GM23338 (cell line): ENCODE measurements around the gene NLRC5. TPM values are rescaled to one million over a fixed set of nuclear protein-coding genes. Genes with fewer than 3 reads are reported as not detected.

ENCODE experiments used
- ATAC-seq: fragments of 200-7000 bp; cut with Tn5 transposase; 3 replicates; pipeline ENCODE4 v1.9.1; 2020
- DNase-seq: peaks from one replicate; pipeline ENCODE4 v3.0.0-alpha.2; 2015; ENCODE audit warnings: low spot score
- H2AFZ ChIP-seq: fragments of 200-600 bp; sonication (generic); 2 replicates; pipeline ENCODE4 v1.8.0; 2016; ENCODE audit warnings: antibody characterized with exemption, mild to moderate bottlenecking, moderate library complexity
- H3F3A ChIP-seq: fragments of 200-600 bp; sonication (generic); replicated peaks from 2 replicates; pipeline ENCODE4 v1.8.0; 2017; ENCODE audit warnings: antibody characterized with exemption, mixed run types, low read depth
- H3K27ac ChIP-seq: fragments of 200-600 bp; sonication (generic); 2 replicates; pipeline ENCODE4 v1.6.1; 2016; ENCODE audit warnings: low read depth
- H3K27me3 ChIP-seq: fragments of 200-600 bp; sonication (generic); 2 replicates; pipeline ENCODE4 v1.8.0; 2016; ENCODE audit warnings: mild to moderate bottlenecking, mixed run types, moderate library complexity; ENCODE audit not compliant: insufficient read depth
- H3K36me3 ChIP-seq: fragments of 200-600 bp; sonication (generic); 2 replicates; pipeline ENCODE4 v1.8.0; 2016; ENCODE audit warnings: mild to moderate bottlenecking; ENCODE audit not compliant: insufficient read depth
- H3K4me1 ChIP-seq: fragments of 200-600 bp; sonication (generic); 2 replicates; pipeline ENCODE4 v1.8.0; 2016; ENCODE audit warnings: mild to moderate bottlenecking, moderate library complexity; ENCODE audit not compliant: insufficient read depth
- H3K4me2 ChIP-seq: fragments of 200-600 bp; sonication (generic); 2 replicates; pipeline ENCODE4 v1.7.1; 2017; ENCODE audit warnings: mixed run types
- H3K4me3 ChIP-seq: fragments of 200-600 bp; sonication (generic); 2 replicates; pipeline ENCODE4 v1.6.1; 2016; ENCODE audit warnings: mixed run types
- H3K79me2 ChIP-seq: fragments of 200-600 bp; sonication (generic); replicated peaks from 2 replicates; pipeline ENCODE4 v1.8.0; 2017; ENCODE audit warnings: mild to moderate bottlenecking; ENCODE audit not compliant: insufficient read depth
- H3K9me2 ChIP-seq: fragments of 200-600 bp; sonication (generic); 2 replicates; pipeline ENCODE4 v1.8.0; 2017; ENCODE audit not compliant: insufficient read depth
- H4K20me1 ChIP-seq: fragments of 200-600 bp; sonication (generic); replicated peaks from 2 replicates; pipeline ENCODE4 v1.8.0; 2017; ENCODE audit warnings: mild to moderate bottlenecking; ENCODE audit not compliant: insufficient read depth
- H3K27ac Mint-ChIP-seq: 2 replicates; pipeline ENCODE4 v1.8.0; 2020; ENCODE audit warnings: inconsistent platforms, mild to moderate bottlenecking, moderate library complexity, mixed read lengths
- H3K27me3 Mint-ChIP-seq: 3 replicates; pipeline ENCODE4 v1.8.0; 2022; ENCODE audit warnings: low read depth, mild to moderate bottlenecking, moderate library complexity, mixed read lengths, inconsistent platforms; ENCODE audit not compliant: insufficient read depth, poor library complexity
- H3K36me3 Mint-ChIP-seq: 3 replicates; pipeline ENCODE4 v1.8.0; 2021; ENCODE audit warnings: low read depth, mild to moderate bottlenecking, inconsistent platforms, moderate library complexity, mixed read lengths
- H3K4me1 Mint-ChIP-seq: 3 replicates; pipeline ENCODE4 v1.8.0; 2020; ENCODE audit warnings: mild to moderate bottlenecking, inconsistent platforms, mixed read lengths
- H3K4me3 Mint-ChIP-seq: 3 replicates; pipeline ENCODE4 v1.8.0; 2021; ENCODE audit warnings: moderate library complexity, mild to moderate bottlenecking, inconsistent platforms, mixed read lengths
- H3K9me3 Mint-ChIP-seq: 3 replicates; pipeline ENCODE4 v1.8.0; 2020; ENCODE audit warnings: moderate library complexity, mild to moderate bottlenecking, inconsistent platforms, mixed read lengths
- CREB1 ChIP-seq: fragments of 250-450 bp; sonication (Bioruptor Pico); IDR thresholded peaks from 2 replicates; pipeline ENCODE4 v1.5.0; 2020; ENCODE audit warnings: low read depth, mild to moderate bottlenecking, moderate library complexity
- CTCF ChIP-seq, 2 experiments: fragments of 200-600 bp in 1 of 2; sonication (generic) in 1 of 2; conservative IDR thresholded peaks; 2 replicates each; pipeline versions ENCODE4 v1.5.1 to v1.6.1; 2016 to 2017; ENCODE audit warnings: antibody characterized with exemption in 2 of 2, low read depth in 2 of 2, mild to moderate bottlenecking in 2 of 2, moderate library complexity in 1 of 2
- ETS1 ChIP-seq: IDR thresholded peaks from 2 replicates; pipeline ENCODE4 v1.6.1; 2016; ENCODE audit warnings: antibody characterized with exemption
- EZH2 ChIP-seq: fragments of 200-600 bp; sonication (generic); IDR thresholded peaks from one replicate; pipeline ENCODE4 v1.8.0; 2017; ENCODE audit warnings: antibody characterized with exemption, mild to moderate bottlenecking, low read depth; ENCODE audit not compliant: unreplicated experiment
- EZH2phosphoT487 ChIP-seq: fragments of 200-600 bp; sonication (generic); IDR thresholded peaks from one replicate; pipeline ENCODE4 v1.8.1; 2018; ENCODE audit warnings: antibody characterized with exemption; ENCODE audit not compliant: unreplicated experiment
- JUNB ChIP-seq: IDR thresholded peaks from one replicate; pipeline ENCODE4 v1.6.1; 2016; ENCODE audit warnings: antibody characterized with exemption; ENCODE audit not compliant: unreplicated experiment
- NANOG ChIP-seq: IDR thresholded peaks from 2 replicates; pipeline ENCODE4 v1.6.1; 2016; ENCODE audit warnings: antibody characterized with exemption, borderline replicate concordance
- POLR2AphosphoS5 ChIP-seq: IDR thresholded peaks from 2 replicates; pipeline ENCODE4 v1.6.1; 2016; ENCODE audit warnings: antibody characterized with exemption, low read depth
- STAT1 ChIP-seq: IDR thresholded peaks from one replicate; pipeline ENCODE4 v1.6.1; 2016; ENCODE audit warnings: antibody characterized with exemption; ENCODE audit not compliant: unreplicated experiment
- ZNF114 ChIP-seq: fragments of 250-450 bp; sonication (Bioruptor Pico); IDR thresholded peaks from 2 replicates; pipeline ENCODE4 v1.5.0; 2020; ENCODE audit warnings: mild to moderate bottlenecking, moderate library complexity
- ZNF331 ChIP-seq: fragments of 250-450 bp; sonication (Bioruptor Pico); IDR thresholded peaks from 2 replicates; pipeline ENCODE4 v1.5.0; 2020; ENCODE audit warnings: low read depth, mild to moderate bottlenecking, moderate library complexity
- polyA plus RNA-seq: library from polyadenylated mRNA; unstranded; fragments of >200 nt; fragmentation: Nextera tagmentation; extraction: Ambion mirVana; gene quantifications from 2 replicates; pipeline ENCODE4 v1.2.1, GENCODE V29; 2016
- total RNA-seq: library from RNA; depleted of rRNA; stranded (reverse); fragments of >200 nt; shearing (Covaris generic); gene quantifications from 2 replicates; pipeline ENCODE4 v1.2.3, GENCODE V29; 2014
- TF ChIP-seq, protein P1 (sequence below): IDR thresholded peaks from one replicate; pipeline ENCODE4 v1.6.1; 2018; ENCODE audit warnings: antibody characterized with exemption; ENCODE audit not compliant: unreplicated experiment
- TF ChIP-seq, protein P2 (sequence below): fragments of 250-450 bp; sonication (Bioruptor Pico); IDR thresholded peaks from 2 replicates; pipeline ENCODE4 v1.5.0; 2020; ENCODE audit warnings: mild to moderate bottlenecking, moderate library complexity

NLRC5 gene
- total and polyA plus RNA-seq, 2 experiments from 2014 or later = 2.3 to 3.9 TPM

DNA sequence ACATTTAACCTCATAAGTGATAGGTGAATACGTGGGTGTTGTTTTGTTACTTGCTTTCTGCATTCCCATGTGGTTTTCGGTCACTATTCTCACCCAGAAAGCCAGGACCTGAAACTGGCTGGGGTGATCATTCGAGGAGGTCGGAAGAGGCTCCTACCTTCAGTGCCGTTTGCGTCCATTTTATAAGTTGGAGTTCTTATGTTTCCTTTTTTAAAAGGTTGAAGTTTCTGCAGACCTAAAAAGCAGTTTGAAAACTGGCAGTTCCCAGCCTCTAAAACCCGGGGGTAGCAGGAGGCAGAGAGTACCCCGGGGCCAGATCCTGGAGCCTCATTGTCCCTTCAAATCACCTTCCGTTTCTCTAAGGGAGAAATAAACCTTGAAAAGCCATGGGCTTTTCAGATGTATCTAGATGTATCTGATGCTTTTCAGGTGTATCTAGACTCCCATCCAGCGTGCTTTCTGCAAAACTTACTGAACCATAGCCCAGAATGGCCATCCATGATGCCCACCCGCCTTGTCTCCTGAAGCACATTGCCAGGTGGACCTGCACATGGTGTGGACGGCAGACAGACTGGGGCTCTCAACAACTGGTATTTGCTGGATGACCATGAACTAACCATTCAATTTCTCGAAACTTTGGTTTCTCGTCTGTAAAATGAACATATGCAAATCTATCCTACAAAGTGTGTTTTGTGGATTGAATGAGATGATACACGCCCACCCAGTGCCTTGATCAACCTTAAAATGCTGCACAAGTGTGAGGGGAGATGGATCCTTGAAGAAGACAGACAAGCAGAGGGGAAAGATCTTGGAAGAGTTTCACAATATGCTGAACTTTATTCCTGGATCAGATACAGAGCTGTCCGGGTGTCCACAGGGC is 1.3 kb downstream of the NLRC5 start:
- Mint-ChIP-seq H3K4me1 (peaks cover 16% of the 10 kb centered on the region), H3K36me3 (no peaks in the 10 kb centered on the region; the same call in 2 of the 3 replicates), H3K9me3 (no peaks in the 10 kb centered on the region), H3K27me3 (peaks cover 31% of the 10 kb centered on the region), H3K27ac (no peak overlapping the region), H3K4me3 (peak overlapping the region; percentile 83)
- peaks cover 40% of the 10 kb centered on the region for H3K27me3 ChIP-seq
- ATAC-seq (no peak), DNase-seq (no peak)
- H3K36me3 ChIP-seq = no peaks in the 10 kb centered on the region
- H3K9me2 ChIP-seq = no peaks in the 10 kb centered on the region
- no peaks in the 10 kb centered on the region for H4K20me1 ChIP-seq
- H3K79me2 ChIP-seq = no peaks in the 10 kb centered on the region
- H3K27ac ChIP-seq = no peak overlapping the region
- no peaks in the 10 kb centered on the region for H3F3A ChIP-seq
- 0 out of 2 replicates have a peak overlapping the region, but pooled peaks have one; percentile 91 for H3K4me2 ChIP-seq
- H3K4me1 ChIP-seq = peaks cover 10% of the 10 kb centered on the region
- H3K4me3 ChIP-seq = peak overlapping the region; percentile 78
- TF ChIP-seq ZNF114 (CRISPR knock-in tag) (no peak), JUNB (no peak), EZH2phosphoT487 (no peak), CTCF (conservative IDR thresholded peaks at IDR 0.05; ENCODE audit: low read depth in 2 of 2) (no peak), ETS1 (no peak), POLR2AphosphoS5 (no peak), NANOG (no peak), STAT1 (no peak), ZNF331 (CRISPR knock-in tag) (no peak), CREB1 (no peak), EZH2 (no peak)
- TF ChIP-seq, protein P1, sequence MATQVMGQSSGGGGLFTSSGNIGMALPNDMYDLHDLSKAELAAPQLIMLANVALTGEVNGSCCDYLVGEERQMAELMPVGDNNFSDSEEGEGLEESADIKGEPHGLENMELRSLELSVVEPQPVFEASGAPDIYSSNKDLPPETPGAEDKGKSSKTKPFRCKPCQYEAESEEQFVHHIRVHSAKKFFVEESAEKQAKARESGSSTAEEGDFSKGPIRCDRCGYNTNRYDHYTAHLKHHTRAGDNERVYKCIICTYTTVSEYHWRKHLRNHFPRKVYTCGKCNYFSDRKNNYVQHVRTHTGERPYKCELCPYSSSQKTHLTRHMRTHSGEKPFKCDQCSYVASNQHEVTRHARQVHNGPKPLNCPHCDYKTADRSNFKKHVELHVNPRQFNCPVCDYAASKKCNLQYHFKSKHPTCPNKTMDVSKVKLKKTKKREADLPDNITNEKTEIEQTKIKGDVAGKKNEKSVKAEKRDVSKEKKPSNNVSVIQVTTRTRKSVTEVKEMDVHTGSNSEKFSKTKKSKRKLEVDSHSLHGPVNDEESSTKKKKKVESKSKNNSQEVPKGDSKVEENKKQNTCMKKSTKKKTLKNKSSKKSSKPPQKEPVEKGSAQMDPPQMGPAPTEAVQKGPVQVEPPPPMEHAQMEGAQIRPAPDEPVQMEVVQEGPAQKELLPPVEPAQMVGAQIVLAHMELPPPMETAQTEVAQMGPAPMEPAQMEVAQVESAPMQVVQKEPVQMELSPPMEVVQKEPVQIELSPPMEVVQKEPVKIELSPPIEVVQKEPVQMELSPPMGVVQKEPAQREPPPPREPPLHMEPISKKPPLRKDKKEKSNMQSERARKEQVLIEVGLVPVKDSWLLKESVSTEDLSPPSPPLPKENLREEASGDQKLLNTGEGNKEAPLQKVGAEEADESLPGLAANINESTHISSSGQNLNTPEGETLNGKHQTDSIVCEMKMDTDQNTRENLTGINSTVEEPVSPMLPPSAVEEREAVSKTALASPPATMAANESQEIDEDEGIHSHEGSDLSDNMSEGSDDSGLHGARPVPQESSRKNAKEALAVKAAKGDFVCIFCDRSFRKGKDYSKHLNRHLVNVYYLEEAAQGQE = no peak
- TF ChIP-seq, protein P2, sequence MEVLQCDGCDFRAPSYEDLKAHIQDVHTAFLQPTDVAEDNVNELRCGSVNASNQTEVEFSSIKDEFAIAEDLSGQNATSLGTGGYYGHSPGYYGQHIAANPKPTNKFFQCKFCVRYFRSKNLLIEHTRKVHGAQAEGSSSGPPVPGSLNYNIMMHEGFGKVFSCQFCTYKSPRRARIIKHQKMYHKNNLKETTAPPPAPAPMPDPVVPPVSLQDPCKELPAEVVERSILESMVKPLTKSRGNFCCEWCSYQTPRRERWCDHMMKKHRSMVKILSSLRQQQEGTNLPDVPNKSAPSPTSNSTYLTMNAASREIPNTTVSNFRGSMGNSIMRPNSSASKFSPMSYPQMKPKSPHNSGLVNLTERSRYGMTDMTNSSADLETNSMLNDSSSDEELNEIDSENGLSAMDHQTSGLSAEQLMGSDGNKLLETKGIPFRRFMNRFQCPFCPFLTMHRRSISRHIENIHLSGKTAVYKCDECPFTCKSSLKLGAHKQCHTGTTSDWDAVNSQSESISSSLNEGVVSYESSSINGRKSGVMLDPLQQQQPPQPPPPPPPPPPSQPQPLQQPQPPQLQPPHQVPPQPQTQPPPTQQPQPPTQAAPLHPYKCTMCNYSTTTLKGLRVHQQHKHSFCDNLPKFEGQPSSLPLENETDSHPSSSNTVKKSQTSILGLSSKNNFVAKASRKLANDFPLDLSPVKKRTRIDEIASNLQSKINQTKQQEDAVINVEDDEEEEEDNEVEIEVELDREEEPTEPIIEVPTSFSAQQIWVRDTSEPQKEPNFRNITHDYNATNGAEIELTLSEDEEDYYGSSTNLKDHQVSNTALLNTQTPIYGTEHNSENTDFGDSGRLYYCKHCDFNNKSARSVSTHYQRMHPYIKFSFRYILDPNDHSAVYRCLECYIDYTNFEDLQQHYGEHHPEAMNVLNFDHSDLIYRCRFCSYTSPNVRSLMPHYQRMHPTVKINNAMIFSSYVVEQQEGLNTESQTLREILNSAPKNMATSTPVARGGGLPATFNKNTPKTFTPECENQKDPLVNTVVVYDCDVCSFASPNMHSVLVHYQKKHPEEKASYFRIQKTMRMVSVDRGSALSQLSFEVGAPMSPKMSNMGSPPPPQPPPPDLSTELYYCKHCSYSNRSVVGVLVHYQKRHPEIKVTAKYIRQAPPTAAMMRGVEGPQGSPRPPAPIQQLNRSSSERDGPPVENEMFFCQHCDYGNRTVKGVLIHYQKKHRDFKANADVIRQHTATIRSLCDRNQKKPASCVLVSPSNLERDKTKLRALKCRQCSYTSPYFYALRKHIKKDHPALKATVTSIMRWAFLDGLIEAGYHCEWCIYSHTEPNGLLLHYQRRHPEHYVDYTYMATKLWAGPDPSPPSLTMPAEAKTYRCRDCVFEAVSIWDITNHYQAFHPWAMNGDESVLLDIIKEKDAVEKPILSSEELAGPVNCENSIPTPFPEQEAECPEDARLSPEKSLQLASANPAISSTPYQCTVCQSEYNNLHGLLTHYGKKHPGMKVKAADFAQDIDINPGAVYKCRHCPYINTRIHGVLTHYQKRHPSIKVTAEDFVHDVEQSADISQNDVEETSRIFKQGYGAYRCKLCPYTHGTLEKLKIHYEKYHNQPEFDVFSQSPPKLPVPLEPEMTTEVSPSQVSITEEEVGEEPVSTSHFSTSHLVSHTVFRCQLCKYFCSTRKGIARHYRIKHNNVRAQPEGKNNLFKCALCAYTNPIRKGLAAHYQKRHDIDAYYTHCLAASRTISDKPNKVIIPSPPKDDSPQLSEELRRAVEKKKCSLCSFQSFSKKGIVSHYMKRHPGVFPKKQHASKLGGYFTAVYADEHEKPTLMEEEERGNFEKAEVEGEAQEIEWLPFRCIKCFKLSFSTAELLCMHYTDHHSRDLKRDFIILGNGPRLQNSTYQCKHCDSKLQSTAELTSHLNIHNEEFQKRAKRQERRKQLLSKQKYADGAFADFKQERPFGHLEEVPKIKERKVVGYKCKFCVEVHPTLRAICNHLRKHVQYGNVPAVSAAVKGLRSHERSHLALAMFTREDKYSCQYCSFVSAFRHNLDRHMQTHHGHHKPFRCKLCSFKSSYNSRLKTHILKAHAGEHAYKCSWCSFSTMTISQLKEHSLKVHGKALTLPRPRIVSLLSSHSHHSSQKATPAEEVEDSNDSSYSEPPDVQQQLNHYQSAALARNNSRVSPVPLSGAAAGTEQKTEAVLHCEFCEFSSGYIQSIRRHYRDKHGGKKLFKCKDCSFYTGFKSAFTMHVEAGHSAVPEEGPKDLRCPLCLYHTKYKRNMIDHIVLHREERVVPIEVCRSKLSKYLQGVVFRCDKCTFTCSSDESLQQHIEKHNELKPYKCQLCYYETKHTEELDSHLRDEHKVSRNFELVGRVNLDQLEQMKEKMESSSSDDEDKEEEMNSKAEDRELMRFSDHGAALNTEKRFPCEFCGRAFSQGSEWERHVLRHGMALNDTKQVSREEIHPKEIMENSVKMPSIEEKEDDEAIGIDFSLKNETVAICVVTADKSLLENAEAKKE (CRISPR knock-in tag) = no peak
- H2AFZ ChIP-seq = no peak overlapping the region
